Osteoblast (primary cell): ENCODE data around the gene KIRREL2. TPM values are rescaled to one million over a fixed set of nuclear protein-coding genes. Genes with fewer than 3 reads are reported as not detected.

Experiments used
- DNase-seq: peaks from one replicate; pipeline ENCODE4 v3.0.0; 2011; ENCODE audit warnings: low spot score, mixed read lengths; ENCODE audit not compliant: insufficient read length; ENCODE audit errors: missing footprints
- H2AFZ ChIP-seq: 2 replicates; pipeline ENCODE4 v1.6.0; 2011; ENCODE audit warnings: mild to moderate bottlenecking, low read length
- H3K27ac ChIP-seq: 2 replicates; pipeline ENCODE4 v1.5.1; 2011; ENCODE audit warnings: mild to moderate bottlenecking, low read depth, low read length, moderate library complexity
- H3K27me3 ChIP-seq: 2 replicates; pipeline ENCODE4 v1.6.0; 2012; ENCODE audit warnings: mild to moderate bottlenecking, control low read depth, inconsistent platforms, low read length, moderate library complexity; ENCODE audit not compliant: insufficient read depth
- H3K36me3 ChIP-seq: 2 replicates; pipeline ENCODE4 v1.5.1; 2011; ENCODE audit warnings: mild to moderate bottlenecking, low read length, control low read depth, moderate library complexity; ENCODE audit not compliant: insufficient read depth
- H3K4me1 ChIP-seq: 2 replicates; pipeline ENCODE4 v1.5.1; 2011; ENCODE audit warnings: mild to moderate bottlenecking, low read length, control low read depth, moderate library complexity; ENCODE audit not compliant: insufficient read depth
- H3K4me2 ChIP-seq: 2 replicates; pipeline ENCODE4 v1.6.0; 2011; ENCODE audit warnings: mild to moderate bottlenecking, low read length; ENCODE audit not compliant: insufficient read depth
- H3K4me3 ChIP-seq: fragments of 200-600 bp; sonication (generic); 3 replicates; pipeline ENCODE4 v1.5.1; 2012; ENCODE audit warnings: mild to moderate bottlenecking, low read length, inconsistent platforms; ENCODE audit not compliant: insufficient read depth
- H3K79me2 ChIP-seq: 2 replicates; pipeline ENCODE4 v1.6.0; 2012; ENCODE audit warnings: mild to moderate bottlenecking, low read length, control low read depth, inconsistent platforms; ENCODE audit not compliant: insufficient read depth
- H3K9me3 ChIP-seq: 2 replicates; pipeline ENCODE4 v1.5.1; 2011; ENCODE audit warnings: low read depth, low read length, control low read depth
- H4K20me1 ChIP-seq: 2 replicates; pipeline ENCODE4 v1.6.0; 2012; ENCODE audit warnings: mild to moderate bottlenecking, low read length, control low read depth; ENCODE audit not compliant: insufficient read depth
- total RNA-seq: library from RNA; depleted of rRNA; stranded (reverse); fragments of >200 nt; gene quantifications from 2 replicates; pipeline ENCODE4 v1.2.3, GENCODE V29; 2012
- TF ChIP-seq, protein P1 (sequence below): IDR thresholded peaks from 2 replicates; pipeline ENCODE4 v1.5.1; 2011; ENCODE audit warnings: mild to moderate bottlenecking, low read depth, low read length, moderate library complexity; ENCODE audit errors: extremely low read depth

Gene KIRREL2
- total RNA-seq, 1 donor, result not detected

- Histone ChIP-seq H3K27ac (no peak overlapping the region), H2AFZ (no peak overlapping the region), H3K4me1 (peaks cover 3% of the 10 kb centered on the region), H3K4me2 (no peak overlapping the region), H3K4me3 (no peak overlapping the region), H3K79me2 (no peaks in the 10 kb centered on the region), H4K20me1 (peaks cover 2% of the 10 kb centered on the region), H3K27me3 (no peaks in the 10 kb centered on the region), H3K9me3 (no peaks in the 10 kb centered on the region), H3K36me3 (no peaks in the 10 kb centered on the region)
- peak; percentile 19 for DNase-seq
- TF ChIP-seq, protein P1, sequence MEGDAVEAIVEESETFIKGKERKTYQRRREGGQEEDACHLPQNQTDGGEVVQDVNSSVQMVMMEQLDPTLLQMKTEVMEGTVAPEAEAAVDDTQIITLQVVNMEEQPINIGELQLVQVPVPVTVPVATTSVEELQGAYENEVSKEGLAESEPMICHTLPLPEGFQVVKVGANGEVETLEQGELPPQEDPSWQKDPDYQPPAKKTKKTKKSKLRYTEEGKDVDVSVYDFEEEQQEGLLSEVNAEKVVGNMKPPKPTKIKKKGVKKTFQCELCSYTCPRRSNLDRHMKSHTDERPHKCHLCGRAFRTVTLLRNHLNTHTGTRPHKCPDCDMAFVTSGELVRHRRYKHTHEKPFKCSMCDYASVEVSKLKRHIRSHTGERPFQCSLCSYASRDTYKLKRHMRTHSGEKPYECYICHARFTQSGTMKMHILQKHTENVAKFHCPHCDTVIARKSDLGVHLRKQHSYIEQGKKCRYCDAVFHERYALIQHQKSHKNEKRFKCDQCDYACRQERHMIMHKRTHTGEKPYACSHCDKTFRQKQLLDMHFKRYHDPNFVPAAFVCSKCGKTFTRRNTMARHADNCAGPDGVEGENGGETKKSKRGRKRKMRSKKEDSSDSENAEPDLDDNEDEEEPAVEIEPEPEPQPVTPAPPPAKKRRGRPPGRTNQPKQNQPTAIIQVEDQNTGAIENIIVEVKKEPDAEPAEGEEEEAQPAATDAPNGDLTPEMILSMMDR, result no peak
Observed at GRCh38 chr19:35879068-35879467, 22.4 kb downstream of the KIRREL2 start.

- Histone ChIP-seq H3K27me3 (no peaks in the 10 kb centered on the region), H3K9me3 (no peaks in the 10 kb centered on the region), H3K36me3 (no peaks in the 10 kb centered on the region), H3K27ac (no peak overlapping the region), H4K20me1 (peaks cover 2% of the 10 kb centered on the region), H3K4me3 (no peak overlapping the region), H2AFZ (no peak overlapping the region), H3K4me2 (no peak overlapping the region), H3K4me1 (peaks cover 3% of the 10 kb centered on the region), H3K79me2 (no peaks in the 10 kb centered on the region)
- DNase-seq, result peak; percentile 98
- TF ChIP-seq, protein P1, result no peak
Observed at GRCh38 chr19:35879770-35880317, 23.1 kb downstream of the KIRREL2 start.

DNA sequence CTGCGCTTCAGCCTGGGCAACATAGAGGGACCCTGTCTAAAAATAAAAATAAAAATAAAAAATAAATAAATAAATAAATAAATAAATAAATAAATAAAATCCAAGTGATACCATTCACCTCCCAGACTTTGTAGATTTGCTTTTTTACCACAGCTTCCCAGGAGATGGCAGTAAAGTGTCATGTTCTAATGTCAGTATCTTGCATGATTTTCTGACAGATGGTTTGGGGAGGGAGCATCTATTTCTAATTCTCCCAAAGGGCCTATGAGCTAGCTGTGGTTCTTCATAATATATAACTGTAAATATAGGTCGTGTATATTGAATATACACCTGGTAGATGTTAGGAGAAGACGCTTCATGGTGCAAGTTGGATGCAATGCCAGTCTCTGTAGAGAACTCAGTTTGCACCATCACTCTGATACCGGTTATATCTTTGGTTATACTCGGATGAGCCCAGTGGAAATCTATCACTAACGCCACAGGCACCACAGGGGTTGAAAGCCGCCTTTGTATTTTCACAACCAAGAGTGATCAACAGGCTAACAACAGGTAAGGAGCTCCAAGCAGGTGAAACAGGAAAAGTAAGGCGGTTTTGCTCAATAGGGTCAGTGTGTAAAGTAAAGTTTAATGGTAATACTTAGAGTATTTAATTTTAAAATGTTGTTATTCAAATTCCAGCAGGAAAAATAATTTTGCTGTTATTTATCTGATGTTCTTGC lies 25.6 kb downstream of the KIRREL2 start:
- Histone ChIP-seq H2AFZ (no peak overlapping the region), H3K36me3 (peaks cover 2% of the 10 kb centered on the region), H3K4me2 (no peak overlapping the region), H3K27me3 (no peaks in the 10 kb centered on the region), H3K4me3 (no peak overlapping the region), H3K9me3 (no peaks in the 10 kb centered on the region), H3K79me2 (no peaks in the 10 kb centered on the region), H3K4me1 (peaks cover 3% of the 10 kb centered on the region), H4K20me1 (peaks cover 2% of the 10 kb centered on the region), H3K27ac (no peak overlapping the region)
- TF ChIP-seq, protein P1, result peak; percentile 47
- peak; percentile 94 for DNase-seq

DNA sequence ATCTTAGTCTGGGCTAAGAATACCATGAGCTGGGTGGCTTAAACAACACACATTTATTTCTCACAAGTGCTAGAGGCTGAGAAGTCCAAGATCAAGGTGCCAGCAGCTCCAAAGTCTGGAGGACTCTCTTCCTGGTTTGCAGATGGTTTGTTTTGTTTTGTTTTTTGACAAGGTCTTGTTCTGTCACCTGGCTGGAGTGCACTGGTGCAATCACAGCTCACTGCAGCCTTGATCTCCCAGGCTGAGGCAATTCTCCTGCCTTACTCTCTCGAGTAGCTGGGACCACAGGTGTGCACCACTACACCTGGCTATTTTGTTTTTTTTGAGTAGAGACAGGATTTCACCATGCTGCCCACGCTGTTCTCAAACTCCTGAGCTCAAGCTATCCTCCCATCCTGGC lies 27.2 kb downstream of the KIRREL2 start:
- peaks cover 13% of the 10 kb centered on the region for H3K36me3 ChIP-seq
- H2AFZ ChIP-seq, result no peak overlapping the region
- DNase-seq, result no peak
- no peaks in the 10 kb centered on the region for H3K9me3 ChIP-seq
- no peak overlapping the region for H3K27ac ChIP-seq
- peaks cover 2% of the 10 kb centered on the region for H4K20me1 ChIP-seq
- H3K27me3 ChIP-seq, result no peaks in the 10 kb centered on the region
- no peaks in the 10 kb centered on the region for H3K79me2 ChIP-seq
- no peak overlapping the region for H3K4me3 ChIP-seq
- peaks cover 3% of the 10 kb centered on the region for H3K4me1 ChIP-seq
- H3K4me2 ChIP-seq, result no peak overlapping the region
- TF ChIP-seq, protein P1, result no peak
